Ishikawa (cell line): ENCODE measurements around the gene TNFAIP1.

Source experiments
- CEBPB ChIP-seq: IDR thresholded peaks from 2 replicates; pipeline ENCODE4 v1.6.1; 2012
- CREB1 ChIP-seq: IDR thresholded peaks from 2 replicates; pipeline ENCODE4 v1.6.1; 2012; ENCODE audit warnings: low read depth
- EP300 ChIP-seq: IDR thresholded peaks from 2 replicates; pipeline ENCODE4 v1.6.1; 2012; ENCODE audit warnings: borderline replicate concordance
- FOXM1 ChIP-seq: IDR thresholded peaks from 2 replicates; pipeline ENCODE4 v1.6.1; 2012; ENCODE audit warnings: low read depth, borderline replicate concordance
- RAD21 ChIP-seq: IDR thresholded peaks from 2 replicates; pipeline ENCODE4 v1.6.1; 2012; ENCODE audit warnings: low read depth
- YY1 ChIP-seq: IDR thresholded peaks from 2 replicates; pipeline ENCODE4 v1.6.1; 2012; ENCODE audit warnings: low read depth
- TF ChIP-seq, protein P1 (sequence below): IDR thresholded peaks from 2 replicates; pipeline ENCODE4 v1.6.1; 2012

DNA sequence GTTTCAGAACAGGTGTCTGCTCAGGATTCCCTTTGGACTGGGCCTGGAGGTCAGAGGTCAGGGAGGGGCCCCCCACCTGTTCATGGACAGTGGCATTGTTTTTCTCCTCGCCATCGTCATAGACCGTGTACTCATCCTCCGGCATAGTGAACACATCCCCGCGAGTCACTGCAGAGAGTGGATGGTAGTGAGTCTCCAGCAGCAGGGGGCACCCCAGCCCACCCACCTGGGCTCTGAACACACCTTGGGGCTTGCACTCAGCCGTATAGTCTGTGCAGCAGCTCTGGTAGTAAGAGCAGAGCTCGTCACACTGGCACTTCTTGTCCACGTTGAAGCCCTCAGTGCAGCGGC, 34.1 kb downstream of the TNFAIP1 start:
- TF ChIP-seq EP300 (no peak), RAD21 (no peak), FOXM1 (no peak), CEBPB (no peak), YY1 (no peak), CREB1 (no peak)
- TF ChIP-seq, protein P1, sequence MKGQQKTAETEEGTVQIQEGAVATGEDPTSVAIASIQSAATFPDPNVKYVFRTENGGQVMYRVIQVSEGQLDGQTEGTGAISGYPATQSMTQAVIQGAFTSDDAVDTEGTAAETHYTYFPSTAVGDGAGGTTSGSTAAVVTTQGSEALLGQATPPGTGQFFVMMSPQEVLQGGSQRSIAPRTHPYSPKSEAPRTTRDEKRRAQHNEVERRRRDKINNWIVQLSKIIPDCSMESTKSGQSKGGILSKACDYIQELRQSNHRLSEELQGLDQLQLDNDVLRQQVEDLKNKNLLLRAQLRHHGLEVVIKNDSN: no peak
